Natural killer cell treated with Interleukin-12 subunit alpha and Interleukin-12 subunit beta and Interleukin-15 and Interleukin-18, amount 100 ng/mL, for 72 hours (primary cell): ENCODE results near the gene CDT1. TPM values are rescaled to one million over a fixed set of nuclear protein-coding genes. Genes with fewer than 3 reads are reported as not detected.

ENCODE experiments used
- ATAC-seq, 2 donors: fragments of 150-1000 bp; cut with Tn5 transposase in 1 of 2; sonication (Bioruptor Pico), chemical (Tn5 transposase) in 1 of 2; 2 replicates each; pipeline ENCODE4 v1.10.0; 2021
- DNase-seq: peaks from one replicate; pipeline ENCODE4 v3.0.0; 2022; ENCODE audit warnings: low spot score
- H3K27ac Mint-ChIP-seq, 2 donors: 1 replicate in 1 of 2; 2 replicates in 1 of 2; pipeline ENCODE4 v1.8.0; 2022; ENCODE audit warnings: mixed read lengths in 2 of 2, mild to moderate bottlenecking in 1 of 2, moderate library complexity in 1 of 2
- H3K27me3 Mint-ChIP-seq, 2 donors: 1 replicate in 1 of 2; 2 replicates in 1 of 2; pipeline ENCODE4 v1.8.0; 2022; ENCODE audit warnings: mixed read lengths in 2 of 2
- H3K36me3 Mint-ChIP-seq: one replicate; pipeline ENCODE4 v1.8.0; 2022; ENCODE audit warnings: mixed read lengths
- H3K4me1 Mint-ChIP-seq, 2 donors: 1 replicate in 1 of 2; 2 replicates in 1 of 2; pipeline ENCODE4 v1.8.0; 2022; ENCODE audit warnings: low read depth in 2 of 2, mixed read lengths in 2 of 2, mild to moderate bottlenecking in 1 of 2
- H3K4me3 Mint-ChIP-seq: one replicate; pipeline ENCODE4 v1.8.0; 2022; ENCODE audit warnings: mixed read lengths
- H3K9me3 Mint-ChIP-seq: 2 replicates; pipeline ENCODE4 v1.8.0; 2022; ENCODE audit warnings: mixed read lengths
- total RNA-seq, 2 donors: library from RNA; stranded (reverse); gene quantifications; one replicate each; pipeline ENCODE4 v1.2.3, GENCODE V29; 2022

The CDT1 gene
- total RNA-seq, 2 donors from 2014 or later = 50.0 to 129 TPM

- Mint-ChIP-seq H3K4me1 (no peaks in the 10 kb centered on the region), H3K4me3 (no peak overlapping the region)
These were observed 39.7 kb downstream of the CDT1 start for GRCh38 chr16:88843256-88843655.

DNA sequence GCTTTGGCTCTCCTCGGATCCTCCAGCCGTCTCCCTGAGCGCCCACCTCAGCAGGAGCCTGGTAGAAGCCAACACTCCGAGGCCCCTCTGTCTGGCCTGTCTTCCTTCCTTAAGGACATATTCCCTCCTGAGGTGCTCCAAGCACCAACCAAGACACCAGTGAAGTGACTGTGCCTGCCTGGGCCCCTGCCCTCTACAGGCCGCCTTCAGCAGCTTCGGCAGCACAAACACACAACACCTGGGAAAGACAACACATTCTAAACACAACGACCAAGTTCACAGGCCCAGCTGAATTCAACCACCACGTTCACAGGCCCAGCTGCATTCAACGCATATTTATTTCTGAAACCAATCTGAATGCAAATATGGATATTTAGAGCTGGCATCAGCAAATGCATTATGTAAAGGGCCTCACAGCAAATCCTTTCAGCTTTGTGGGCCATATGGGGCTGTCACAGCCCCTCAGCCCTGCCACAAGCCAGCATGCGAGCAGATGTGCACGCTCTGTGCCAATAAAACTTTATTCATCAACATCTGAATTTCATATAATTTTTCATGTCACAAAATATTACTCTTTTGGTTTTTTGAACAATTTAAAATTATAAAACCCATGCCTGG is 40.9 kb downstream of the CDT1 start:
- Mint-ChIP-seq H3K27ac (no peak overlapping the region), H3K4me3 (no peak overlapping the region), H3K36me3 (no peaks in the 10 kb centered on the region), H3K4me1 (no peaks in the 10 kb centered on the region), H3K27me3 (no peaks in the 10 kb centered on the region), H3K9me3 (no peaks in the 10 kb centered on the region)
- ATAC-seq (no peak), DNase-seq (no peak)

More at GRCh38 chr16:88843256-88843655, 39.7 kb downstream of the CDT1 start:
- Mint-ChIP-seq H3K36me3 (no peaks in the 10 kb centered on the region), H3K9me3 (no peaks in the 10 kb centered on the region), H3K27me3 (no peaks in the 10 kb centered on the region), H3K27ac (no peak overlapping the region)
- DNase-seq (no peak), ATAC-seq (no peak)

DNA sequence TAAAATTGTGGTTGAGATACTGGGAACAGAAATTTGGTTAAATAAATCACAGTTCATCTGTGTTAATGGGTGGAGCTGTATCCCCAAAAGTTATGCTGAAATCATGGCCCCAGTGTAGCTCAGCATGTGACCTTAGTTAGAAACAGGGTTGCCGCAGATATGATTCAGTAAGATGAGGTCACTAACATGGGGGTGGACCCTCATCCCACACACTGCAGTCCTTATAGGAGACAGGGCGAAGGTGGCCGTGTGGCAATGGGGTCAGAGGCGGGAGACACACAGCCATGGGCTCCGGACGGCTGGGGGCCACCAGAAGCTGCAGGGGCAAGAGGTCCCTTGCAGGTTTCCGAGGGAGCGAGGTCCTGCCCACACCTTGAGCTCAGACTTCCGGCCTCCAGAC is 42.5 kb downstream of the CDT1 start:
- no peak for ATAC-seq
- Mint-ChIP-seq H3K27me3 (no peaks in the 10 kb centered on the region), H3K4me1 (no peaks in the 10 kb centered on the region), H3K9me3 (no peaks in the 10 kb centered on the region), H3K4me3 (no peak overlapping the region), H3K36me3 (no peaks in the 10 kb centered on the region), H3K27ac (no peak overlapping the region)
- no peak for DNase-seq

DNA sequence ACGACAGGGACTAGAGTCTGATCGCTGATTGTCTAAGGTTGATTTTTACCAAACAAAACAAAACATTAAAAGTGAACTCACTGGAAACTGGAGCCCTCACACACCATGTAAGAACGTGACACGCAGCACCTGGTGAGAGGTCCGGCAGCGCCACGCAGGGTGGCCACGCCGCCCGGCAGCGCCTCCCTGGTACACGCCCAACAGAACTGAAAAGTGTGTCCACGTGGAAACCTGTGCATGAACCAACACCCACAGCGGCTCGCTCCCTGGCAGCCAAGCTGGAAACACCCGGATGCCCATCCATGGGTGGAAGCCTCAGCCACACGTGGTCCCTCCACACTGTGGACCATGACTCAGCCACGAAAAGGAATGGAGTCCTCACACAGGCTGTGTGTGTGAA is 44.1 kb downstream of the CDT1 start:
- Mint-ChIP-seq H3K36me3 (no peaks in the 10 kb centered on the region), H3K9me3 (no peaks in the 10 kb centered on the region), H3K4me1 (peaks cover 0 to 6% of the 10 kb centered on the region in 2 donors)

GRCh38 chr16:88848557-88848956 is 45.0 kb downstream of the CDT1 start:
- DNase-seq (no peak), ATAC-seq (peak in 1 of 2 donors; percentile 6)
- Mint-ChIP-seq H3K4me1 (peaks cover 0 to 7% of the 10 kb centered on the region in 2 donors), H3K4me3 (no peak overlapping the region), H3K36me3 (no peaks in the 10 kb centered on the region), H3K27me3 (no peaks in the 10 kb centered on the region), H3K27ac (no peak overlapping the region), H3K9me3 (no peaks in the 10 kb centered on the region)

More for the DNA sequence above, 44.1 kb downstream of the CDT1 start:
- H3K27ac Mint-ChIP-seq = no peak overlapping the region
- no peak for ATAC-seq
- H3K4me3 Mint-ChIP-seq = no peak overlapping the region
- no peak for DNase-seq
- no peaks in the 10 kb centered on the region for H3K27me3 Mint-ChIP-seq

DNA sequence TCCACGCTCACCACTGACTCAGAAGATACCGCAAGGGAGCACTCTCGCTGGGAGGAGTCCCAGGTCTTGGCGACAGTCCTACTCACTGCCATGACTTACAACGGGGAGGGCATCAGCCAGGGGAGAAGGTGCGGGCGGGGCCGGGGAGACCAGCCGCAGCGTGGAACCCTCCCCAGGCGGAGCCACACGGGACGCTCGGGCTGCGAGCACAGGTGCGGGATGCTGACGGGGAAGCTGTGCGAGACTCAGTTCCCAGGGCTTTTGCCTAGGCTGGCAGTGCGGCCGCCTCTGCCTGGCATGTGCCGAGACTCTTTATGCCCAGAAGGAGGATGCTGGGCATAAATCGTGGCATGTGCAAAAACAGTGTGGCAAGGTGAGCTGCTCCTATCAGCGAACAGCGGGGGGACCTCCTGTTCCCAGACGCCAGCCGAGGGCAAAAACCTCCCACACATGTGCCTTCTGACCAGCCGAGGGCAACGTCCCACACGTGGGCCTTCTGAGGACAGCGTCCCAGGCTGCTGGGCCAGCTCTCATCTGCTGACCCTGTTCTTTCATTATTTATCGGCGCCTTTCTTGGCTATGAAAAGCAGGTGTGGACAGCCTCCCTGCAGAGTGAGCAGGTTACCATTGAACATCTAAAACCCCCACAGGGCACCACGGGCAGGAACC is 47.1 kb downstream of the CDT1 start:
- no peak for DNase-seq
- Mint-ChIP-seq H3K4me3 (no peak overlapping the region), H3K27ac (no peak overlapping the region), H3K27me3 (no peaks in the 10 kb centered on the region), H3K36me3 (no peaks in the 10 kb centered on the region), H3K9me3 (no peaks in the 10 kb centered on the region), H3K4me1 (peaks cover 10 to 11% of the 10 kb centered on the region in 2 donors)
- no peak for ATAC-seq

- no peak for DNase-seq
- no peak overlapping the region for H3K27ac Mint-ChIP-seq
- no peak for ATAC-seq
- H3K27me3 Mint-ChIP-seq = no peaks in the 10 kb centered on the region
- no peaks in the 10 kb centered on the region for H3K36me3 Mint-ChIP-seq
- H3K9me3 Mint-ChIP-seq = no peaks in the 10 kb centered on the region
- H3K4me1 Mint-ChIP-seq = peaks cover 11 to 12% of the 10 kb centered on the region in 2 donors
- H3K4me3 Mint-ChIP-seq = no peak overlapping the region
These were observed 48.0 kb downstream of the CDT1 start for GRCh38 chr16:88851616-88852015.

DNA sequence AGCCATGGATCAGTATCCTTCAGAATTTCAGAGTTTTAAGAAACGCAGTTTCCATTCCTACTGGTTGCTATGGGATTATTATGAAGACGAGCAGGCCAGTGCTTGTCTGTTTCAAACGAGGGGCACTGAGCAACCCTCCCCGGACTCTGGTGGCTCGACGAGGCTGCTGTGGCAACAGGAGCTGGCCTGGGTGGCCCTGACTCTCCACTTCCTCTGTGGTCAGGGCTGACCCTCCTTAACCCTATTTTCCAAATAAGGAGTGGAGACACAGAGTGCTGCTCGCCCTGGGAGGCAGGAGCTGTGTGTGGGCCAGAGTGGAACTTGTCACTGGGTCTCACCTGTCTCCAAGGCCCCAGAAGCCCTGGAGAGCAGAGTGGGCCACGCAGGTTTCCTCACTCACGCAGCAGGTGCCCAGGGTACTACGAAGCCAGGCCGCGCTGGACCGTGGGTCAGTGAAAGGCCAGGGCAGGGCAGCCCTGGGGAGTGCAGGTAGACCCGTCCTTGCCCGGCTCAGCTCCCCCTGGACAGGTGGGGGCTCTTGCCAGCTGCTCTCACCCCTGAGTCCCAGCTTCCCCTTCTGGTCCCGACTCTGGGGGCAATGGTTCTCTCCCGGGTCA is 49.8 kb downstream of the CDT1 start:
- no peak for ATAC-seq
- H3K4me1 Mint-ChIP-seq = peaks cover 20 to 23% of the 10 kb centered on the region in 2 donors
- DNase-seq = no peak
- no peak overlapping the region for H3K27ac Mint-ChIP-seq
- H3K36me3 Mint-ChIP-seq = peaks cover 5% of the 10 kb centered on the region
- no peaks in the 10 kb centered on the region for H3K9me3 Mint-ChIP-seq
- H3K27me3 Mint-ChIP-seq = no peaks in the 10 kb centered on the region
- no peak overlapping the region for H3K4me3 Mint-ChIP-seq

DNA sequence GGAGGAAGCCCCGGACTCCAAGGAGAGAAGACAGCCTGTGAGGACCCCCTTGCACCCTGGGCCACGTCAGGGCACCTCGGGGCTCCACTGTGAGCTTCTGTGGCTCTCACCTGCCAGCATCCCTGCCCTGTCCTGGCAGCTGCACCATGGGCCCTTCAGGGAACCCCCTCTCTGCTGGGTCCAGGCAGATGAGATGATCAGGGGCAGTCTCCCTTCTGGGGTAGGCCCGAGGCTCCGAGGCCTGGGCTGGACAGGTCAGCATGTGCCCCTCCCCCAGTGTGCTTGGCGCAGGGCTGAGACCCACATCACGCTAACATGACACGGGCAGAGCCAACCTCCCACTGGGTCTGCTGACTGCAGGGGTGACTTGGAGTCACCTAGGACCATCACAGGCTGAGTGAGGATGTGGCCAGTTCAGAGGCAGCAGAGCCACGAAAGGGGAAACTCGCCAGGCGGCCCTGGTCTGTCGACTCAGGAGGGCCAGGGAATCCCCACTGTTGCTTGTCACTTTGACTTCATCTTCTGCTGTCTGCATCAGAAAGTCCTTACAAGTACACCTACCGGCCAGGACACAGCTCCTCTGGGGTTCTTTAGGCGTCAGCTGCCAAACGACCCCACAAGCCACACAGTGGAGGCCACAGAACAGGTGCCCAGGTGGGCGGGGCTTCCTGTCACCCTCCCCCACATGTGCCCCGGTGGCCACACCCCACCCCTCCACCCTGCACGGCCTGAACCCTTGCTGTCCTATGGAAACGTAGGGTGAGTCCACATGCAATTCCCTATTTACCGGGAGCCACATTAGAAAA is 50.9 kb downstream of the CDT1 start:
- Mint-ChIP-seq H3K27ac (peak overlapping the region; percentile 44 to 83), H3K4me1 (peaks cover 23 to 24% of the 10 kb centered on the region in 2 donors), H3K9me3 (no peaks in the 10 kb centered on the region), H3K36me3 (peaks cover 5% of the 10 kb centered on the region), H3K4me3 (peak overlapping the region; percentile 76), H3K27me3 (no peaks in the 10 kb centered on the region)
- DNase-seq (peak; percentile 73), ATAC-seq (no peak)

GRCh38 chr16:88855176-88855575 is 51.6 kb downstream of the CDT1 start:
- Mint-ChIP-seq H3K27me3 (no peaks in the 10 kb centered on the region), H3K27ac (peak overlapping the region; percentile 44 to 83), H3K4me1 (peaks cover 23 to 24% of the 10 kb centered on the region in 2 donors), H3K36me3 (peaks cover 5% of the 10 kb centered on the region), H3K4me3 (peak overlapping the region; percentile 76), H3K9me3 (no peaks in the 10 kb centered on the region)
- ATAC-seq (no peak), DNase-seq (no peak)

DNA sequence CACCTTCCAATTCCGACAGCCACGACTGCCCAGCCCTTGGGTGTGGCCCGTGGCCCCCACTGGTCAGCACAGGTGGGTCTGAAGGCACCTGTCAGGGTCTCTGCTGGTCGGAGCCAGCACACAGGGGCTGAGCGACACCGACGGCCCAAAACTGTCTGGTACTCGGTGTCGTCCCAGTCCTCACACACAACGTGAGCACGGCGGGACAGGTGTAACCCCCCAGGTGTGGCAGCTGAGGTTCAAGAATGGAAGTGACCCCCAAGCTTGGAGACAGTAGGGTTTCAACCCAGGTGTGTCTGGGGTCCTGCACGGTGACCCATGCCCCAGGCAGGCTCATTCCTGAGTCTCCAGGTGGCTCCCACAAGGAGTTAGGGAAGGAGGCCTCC is 52.1 kb downstream of the CDT1 start:
- Mint-ChIP-seq H3K27ac (peak overlapping the region in 1 of 2 donors; percentile 83), H3K4me3 (peak overlapping the region; percentile 76), H3K36me3 (peaks cover 5% of the 10 kb centered on the region), H3K4me1 (peaks cover 23 to 24% of the 10 kb centered on the region in 2 donors), H3K27me3 (no peaks in the 10 kb centered on the region), H3K9me3 (no peaks in the 10 kb centered on the region)
- DNase-seq (no peak), ATAC-seq (no peak)

DNA sequence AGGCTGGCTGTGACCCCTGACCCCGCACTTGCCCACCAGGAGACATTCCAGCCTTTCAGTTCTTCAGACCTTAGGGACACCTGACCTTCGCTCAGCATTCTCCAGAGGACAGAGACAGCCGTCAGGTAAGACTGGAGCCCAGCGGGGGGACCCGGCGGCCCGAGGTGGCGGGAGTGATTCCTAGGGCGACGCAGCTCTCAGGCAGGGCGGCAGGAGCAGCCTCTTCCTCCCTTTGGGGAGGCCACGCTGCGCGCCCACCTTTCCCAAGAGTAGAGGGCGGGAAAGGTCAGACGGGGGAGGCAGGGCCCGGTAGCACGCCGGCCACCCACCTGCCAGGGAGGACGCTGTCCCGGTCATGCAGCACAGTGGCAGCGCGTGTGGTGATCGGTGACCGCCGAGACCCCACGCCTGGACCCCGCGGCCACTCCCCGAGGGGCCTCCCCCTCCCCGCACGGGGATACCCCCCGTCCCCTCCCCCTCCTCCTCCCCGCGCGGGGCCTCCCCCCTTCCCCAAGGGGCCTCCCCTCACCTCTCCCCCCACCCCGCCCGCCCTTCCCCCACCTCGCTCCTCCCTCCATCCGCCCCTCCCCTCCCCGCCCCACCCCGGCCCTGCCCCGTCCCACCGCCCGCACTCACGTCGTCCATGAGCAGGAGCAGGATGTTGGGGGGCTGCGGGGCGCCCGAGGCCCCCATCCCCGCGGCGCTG is 52.7 kb downstream of the CDT1 start:
- no peaks in the 10 kb centered on the region for H3K27me3 Mint-ChIP-seq
- peaks cover 5% of the 10 kb centered on the region for H3K36me3 Mint-ChIP-seq
- no peaks in the 10 kb centered on the region for H3K9me3 Mint-ChIP-seq
- peaks cover 23 to 24% of the 10 kb centered on the region in 2 donors for H3K4me1 Mint-ChIP-seq
- DNase-seq (no peak), ATAC-seq (no peak)
- H3K27ac Mint-ChIP-seq = no peak overlapping the region
- peak overlapping the region; percentile 76 for H3K4me3 Mint-ChIP-seq
